ENCODE results near the gene CTBP2.

GRCh38 chr10:125022671-125023070 lies 137.7 kb downstream of the CTBP2 start:
- TF ChIP-seq CTCF (IDR thresholded peaks at IDR 0.05): no peak
- TF ChIP-seq POLR2AphosphoS5 (IDR thresholded peaks at IDR 0.05; ENCODE audit: low read depth, low read length): no peak
- no peak for TF ChIP-seq TCF7L2 (IDR thresholded peaks at IDR 0.05; ENCODE audit: low read depth, low read length)

All from Panc1 (cell line).